Hippocampal formation (tissue), 2 donors: ENCODE measurements around the gene NDEL1.
"Not testable (repeated sequence)": the region's sequence is repeated elsewhere in the genome, so short reads cannot be mapped to it uniquely, and the experiment has no call there.

ENCODE experiments used
- DNase-seq, 2 donors: peaks; one replicate each; lab custom pipeline; 2025; lab: John Stamatoyannopoulos, UW

The NDEL1 gene

GRCh38 chr17:8435245-8436168 is at the start of gene NDEL1:
Gene NDEL1 (plus strand): TSS chr17:8435884. CDS start chr17:8444272, 8,388 bp downstream.
- peak; percentile 96 to 98 for DNase-seq

- DNase-seq: no peak
Measured at GRCh38 chr17:8386841-8387240, 48.8 kb upstream of the NDEL1 start.

GRCh38 chr17:8387914-8388651 is 47.6 kb upstream of the NDEL1 start:
- no peak for DNase-seq

- no peak for DNase-seq
Measured at GRCh38 chr17:8391711-8392110, 44.0 kb upstream of the NDEL1 start.

- no peak for DNase-seq
Measured at GRCh38 chr17:8392274-8392673, 43.4 kb upstream of the NDEL1 start.

- DNase-seq: no peak
Measured at GRCh38 chr17:8392674-8393469, 42.8 kb upstream of the NDEL1 start.

GRCh38 chr17:8393470-8394231 is 42.0 kb upstream of the NDEL1 start:
- DNase-seq: no peak

- not testable (repeated sequence) for DNase-seq
Measured at GRCh38 chr17:8394497-8394896, 41.2 kb upstream of the NDEL1 start.

- DNase-seq: no peak
Measured at GRCh38 chr17:8397636-8398035, 38.0 kb upstream of the NDEL1 start, which contains the start of gene RNF222. Gene RNF222 (minus strand): TSS chr17:8397827. CDS start chr17:8393461, 4,366 bp downstream.

GRCh38 chr17:8398980-8399379 is 36.7 kb upstream of the NDEL1 start:
- DNase-seq: no peak

- DNase-seq: no peak
Measured at GRCh38 chr17:8401107-8401506, 34.6 kb upstream of the NDEL1 start.

GRCh38 chr17:8402921-8403536 is 32.7 kb upstream of the NDEL1 start:
- no peak for DNase-seq

GRCh38 chr17:8405499-8406016 is 30.1 kb upstream of the NDEL1 start:
- DNase-seq: no peak

- no peak for DNase-seq
Measured at GRCh38 chr17:8406174-8406573, 29.5 kb upstream of the NDEL1 start.

- DNase-seq: no peak
Measured at GRCh38 chr17:8408371-8408770, 27.3 kb upstream of the NDEL1 start.

GRCh38 chr17:8409966-8410882 is 25.5 kb upstream of the NDEL1 start:
- peak; percentile 78 for DNase-seq

- DNase-seq: no peak
Measured at GRCh38 chr17:8410883-8411238, 24.8 kb upstream of the NDEL1 start.

- no peak for DNase-seq
Measured at GRCh38 chr17:8412089-8412488, 23.6 kb upstream of the NDEL1 start.

GRCh38 chr17:8413328-8413727 is 22.4 kb upstream of the NDEL1 start:
- DNase-seq: no peak

- DNase-seq: no peak
Measured at GRCh38 chr17:8413938-8414337, 21.7 kb upstream of the NDEL1 start.
